GM12891 (cell line): ENCODE data around the gene CHD3.
"Not testable (repeated sequence)": the region's sequence is repeated elsewhere in the genome, so short reads cannot be mapped to it uniquely, and the experiment has no call there.

ENCODE experiments used
- DNase-seq: peaks from one replicate; pipeline ENCODE4 v3.0.0; 2011; ENCODE audit warnings: low spot score; ENCODE audit not compliant: insufficient read length
- FAIRE-seq: peaks from 2 replicates; lab custom pipeline; 2011; peaks lifted over from hg19 to GRCh38; lab: Jason Lieb, UNC
- PAX5 ChIP-seq: IDR thresholded peaks from 2 replicates; pipeline ENCODE4 v1.6.1; 2011; ENCODE audit warnings: low read length, moderate library complexity, mild to moderate bottlenecking; ENCODE audit not compliant: insufficient read depth, severe bottlenecking
- POLR2A ChIP-seq: IDR thresholded peaks from 2 replicates; pipeline ENCODE4 v1.6.1; 2011; ENCODE audit warnings: low read depth, low read length, control low read depth
- POLR2AphosphoS5 ChIP-seq: IDR thresholded peaks from 2 replicates; pipeline ENCODE4 v1.6.1; 2011; ENCODE audit warnings: low read depth, low read length, control low read depth
- POU2F2 ChIP-seq: IDR thresholded peaks from 2 replicates; pipeline ENCODE4 v1.6.1; 2011; ENCODE audit warnings: low read depth, mild to moderate bottlenecking, control low read depth, low read length, moderate library complexity
- SPI1 ChIP-seq: IDR thresholded peaks from 2 replicates; pipeline ENCODE4 v1.6.1; 2011; ENCODE audit warnings: low read depth, low read length, control low read depth
- TAF1 ChIP-seq: IDR thresholded peaks from 2 replicates; pipeline ENCODE4 v1.6.1; 2011; ENCODE audit warnings: low read depth, low read length, control low read depth

The CHD3 gene

GRCh38 chr17:7856011-7856810 is 32.4 kb upstream of the CHD3 start:
- TF ChIP-seq SPI1 = no peak
- TF ChIP-seq POU2F2 = peak; percentile 2; the same call in 1 of the 2 replicates

GRCh38 chr17:7856811-7857712 is 31.5 kb upstream of the CHD3 start, which contains the start of gene NAA38:
Gene NAA38 (minus strand): TSS chr17:7857559. CDS start chr17:7857463, 96 bp downstream.
- FAIRE-seq (peak; percentile 99), DNase-seq (peak; percentile 79)
- TF ChIP-seq POU2F2 = peak; percentile 88
- 0 out of 2 replicates have a peak, but pooled peaks have one; percentile 2 for TF ChIP-seq SPI1
- TF ChIP-seq TAF1 = peak; percentile 67; the same call in 1 of the 2 replicates
- peak; percentile 90 for TF ChIP-seq POLR2A
- TF ChIP-seq PAX5 = peak; percentile 84
- peak; percentile 93 for TF ChIP-seq POLR2AphosphoS5

More at GRCh38 chr17:7856011-7856810, 32.4 kb upstream of the CHD3 start:
- FAIRE-seq (peak; percentile 86), DNase-seq (no peak)

GRCh38 chr17:7857713-7858521 is 30.7 kb upstream of the CHD3 start, which contains the start of gene CYB5D1:
Gene CYB5D1 (plus strand): TSS chr17:7858003. CDS start chr17:7858135, 132 bp downstream.
- peak; percentile 67 for DNase-seq
- TF ChIP-seq POLR2A (no peak), POU2F2 (no peak), TAF1 (no peak), PAX5 (no peak), POLR2AphosphoS5 (no peak), SPI1 (no peak)
- FAIRE-seq = no peak

GRCh38 chr17:7858522-7858810 is 30.1 kb upstream of the CHD3 start:
- no peak for FAIRE-seq
- DNase-seq = no peak
- TF ChIP-seq TAF1 = no peak
- no peak for TF ChIP-seq PAX5
- TF ChIP-seq POLR2AphosphoS5 = no peak
- TF ChIP-seq POU2F2 = no peak
- TF ChIP-seq SPI1 = no peak
- no peak for TF ChIP-seq POLR2A

GRCh38 chr17:7859028-7859427 is 29.6 kb upstream of the CHD3 start:
- no peak for DNase-seq
- FAIRE-seq = no peak
- no peak for TF ChIP-seq TAF1
- TF ChIP-seq POU2F2 = no peak
- TF ChIP-seq POLR2A = no peak
- TF ChIP-seq PAX5 = no peak
- TF ChIP-seq POLR2AphosphoS5 = no peak
- no peak for TF ChIP-seq SPI1

- FAIRE-seq (no peak), DNase-seq (no peak)
- no peak for TF ChIP-seq POLR2AphosphoS5
- no peak for TF ChIP-seq TAF1
- TF ChIP-seq POLR2A = no peak
- no peak for TF ChIP-seq PAX5
- no peak for TF ChIP-seq POU2F2
These were observed 25.7 kb upstream of the CHD3 start for GRCh38 chr17:7862692-7863437.

GRCh38 chr17:7864384-7864783 is 24.2 kb upstream of the CHD3 start:
- not testable (repeated sequence) for FAIRE-seq

GRCh38 chr17:7864995-7865650 is 23.5 kb upstream of the CHD3 start:
- FAIRE-seq (no peak), DNase-seq (no peak)
- TF ChIP-seq POLR2AphosphoS5 (no peak), SPI1 (no peak)

More at GRCh38 chr17:7864384-7864783, 24.2 kb upstream of the CHD3 start:
- DNase-seq = not testable (repeated sequence)

GRCh38 chr17:7867881-7868329 is 20.7 kb upstream of the CHD3 start:
- DNase-seq (no peak), FAIRE-seq (no peak)
- TF ChIP-seq PAX5 (no peak), POLR2A (no peak), SPI1 (no peak), POU2F2 (no peak), TAF1 (no peak), POLR2AphosphoS5 (no peak)
